Stimulated activated CD4-positive, alpha-beta T cell treated with anti-CD3 and anti-CD28 coated beads, Interleukin-2, amount 100 ng/mL, for 48 hours (primary cell): ENCODE data around the gene CELSR1.

Source experiments
- DNase-seq, 2 donors: peaks; one replicate each; pipeline ENCODE4 v3.0.0-alpha.2; 2020

The CELSR1 gene

DNA sequence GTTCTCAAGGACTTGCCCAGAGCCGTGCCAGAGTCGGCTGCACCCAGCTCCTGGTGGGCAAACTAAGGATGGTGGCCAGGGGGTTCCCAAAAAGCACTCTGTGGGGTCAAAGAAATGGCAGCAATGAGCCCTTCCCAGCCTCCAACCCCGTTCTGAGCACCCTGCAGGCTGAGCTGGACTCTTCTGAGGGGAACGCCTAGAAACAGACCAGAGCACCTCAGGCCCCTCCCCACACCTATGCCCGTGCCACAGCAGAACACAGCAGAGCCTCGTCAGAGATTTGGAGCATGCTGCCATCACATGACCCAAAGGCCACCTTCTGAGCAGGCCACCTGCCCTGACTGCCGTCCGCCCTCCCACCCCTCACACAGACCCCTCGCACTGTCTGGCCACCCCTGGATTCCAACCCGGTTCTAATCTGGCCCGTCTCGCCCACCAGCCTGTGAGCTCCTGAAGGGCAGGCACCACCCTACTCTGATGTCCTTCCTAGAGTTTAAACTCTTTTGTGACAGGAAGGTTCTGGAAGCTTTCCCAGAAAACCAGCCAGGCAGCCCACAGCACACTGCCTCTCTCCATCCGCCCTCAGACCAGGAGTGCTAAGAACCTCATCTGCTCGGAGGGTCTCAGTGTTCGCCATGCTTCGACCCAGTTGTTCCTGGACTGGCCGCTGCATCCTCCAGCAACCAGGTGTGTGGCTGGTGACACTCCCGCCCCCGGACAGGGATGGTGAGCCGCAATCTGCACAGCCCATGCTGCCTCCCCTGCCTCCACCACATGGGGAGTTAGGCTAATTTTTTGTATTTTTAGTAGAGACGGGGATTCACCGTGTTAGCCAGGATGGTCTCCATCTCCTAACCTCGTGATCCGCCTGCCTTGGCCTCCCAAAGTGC, 97.6 kb downstream of the CELSR1 start:
- DNase-seq: no peak

DNA sequence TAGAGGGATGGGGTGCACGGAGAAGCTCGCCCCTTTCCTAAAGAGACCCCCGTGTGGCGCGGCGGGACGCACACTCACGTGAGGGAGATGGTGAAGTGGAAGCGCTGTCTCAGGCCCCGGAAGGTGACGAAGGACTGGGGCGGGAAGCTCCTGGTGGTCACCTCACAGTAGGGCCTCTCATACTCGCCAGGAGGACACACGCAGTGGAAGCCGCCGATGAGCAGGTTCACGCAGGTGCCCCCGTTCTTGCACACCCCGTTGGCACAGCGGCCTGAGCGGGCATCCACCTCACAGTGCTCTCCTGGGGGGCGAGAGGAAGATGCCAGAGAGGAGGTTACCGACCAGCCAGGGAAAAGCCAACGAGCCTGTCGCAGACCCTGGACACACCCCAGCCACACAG, 98.3 kb downstream of the CELSR1 start:
- no peak for DNase-seq

GRCh38 chr22:46437671-46438440, 99.6 kb downstream of the CELSR1 start:
- DNase-seq: no peak

GRCh38 chr22:46436595-46437175, 100.7 kb downstream of the CELSR1 start:
- DNase-seq: no peak

- no peak for DNase-seq
These were observed 104.1 kb downstream of the CELSR1 start for GRCh38 chr22:46433318-46433717.

DNA sequence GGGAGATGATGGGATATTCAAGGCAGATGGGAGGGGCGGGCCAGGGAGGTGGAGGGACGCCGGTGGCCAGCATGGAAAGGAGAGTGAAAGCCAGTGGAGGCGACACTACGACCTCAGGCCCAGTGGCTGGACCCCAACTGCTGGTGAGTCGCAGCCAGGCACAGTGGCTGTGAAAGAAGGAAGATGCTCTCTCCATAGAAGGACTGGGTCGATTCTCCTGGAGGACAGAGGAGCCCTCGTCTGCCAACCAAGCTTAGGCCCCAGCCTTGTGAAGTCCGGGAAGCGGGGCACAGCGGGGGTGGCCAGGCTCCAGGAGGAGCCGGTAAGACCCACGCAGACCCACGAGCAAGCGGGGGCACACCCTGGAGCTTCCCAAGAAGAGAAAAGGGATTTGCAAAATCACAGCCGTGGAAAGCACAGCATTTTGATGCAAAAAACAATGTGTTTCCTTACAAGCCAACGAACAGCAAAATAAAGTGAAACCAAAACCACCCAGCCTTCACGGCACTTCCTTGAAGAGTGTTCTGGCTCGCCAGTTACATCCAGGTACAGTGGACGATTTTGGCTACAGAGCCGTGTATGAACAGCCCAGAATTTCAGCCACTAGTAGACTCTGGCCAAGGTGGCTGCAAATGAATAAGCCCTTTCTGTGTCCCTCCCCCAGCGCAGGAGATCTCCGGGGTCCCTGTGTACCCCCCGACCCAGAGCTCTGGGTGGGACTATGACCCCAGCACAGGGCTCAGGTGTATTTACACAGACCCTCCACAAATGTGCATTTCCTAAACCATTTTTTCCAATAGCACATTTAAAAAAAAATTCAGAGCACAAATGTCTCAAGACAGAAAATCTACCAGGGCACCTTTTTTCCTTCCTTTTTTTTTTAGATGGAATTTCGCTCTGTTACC, 105.0 kb downstream of the CELSR1 start:
- peak; percentile 4 to 14 for DNase-seq

GRCh38 chr22:46430961-46431838, 106.2 kb downstream of the CELSR1 start:
- no peak for DNase-seq

DNA sequence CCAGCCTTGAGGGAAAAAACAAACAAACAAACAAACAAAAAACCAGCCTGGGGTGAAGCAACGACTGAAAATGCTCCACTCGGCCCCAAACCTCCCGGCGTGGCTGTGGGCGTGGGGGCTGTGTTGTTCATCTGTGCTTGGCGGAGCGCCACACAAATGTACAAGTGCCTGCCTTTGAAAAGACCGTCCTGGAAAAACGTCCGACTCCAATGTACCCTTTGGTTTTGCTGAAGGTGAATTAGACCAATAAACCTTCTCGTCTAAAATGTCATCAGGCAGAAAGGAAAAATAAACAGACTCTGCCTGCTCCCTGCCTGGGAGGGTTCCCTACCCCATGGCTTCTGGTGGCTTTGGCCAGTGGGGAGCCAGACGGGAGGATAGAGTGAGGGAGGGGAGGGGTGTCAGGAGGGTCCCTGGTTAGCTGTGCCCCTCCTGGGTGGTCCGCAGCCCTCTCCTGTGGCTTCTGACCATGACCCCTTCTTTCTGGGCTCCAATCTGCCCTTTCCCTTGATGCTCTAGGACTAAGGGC, 108.0 kb downstream of the CELSR1 start:
- DNase-seq: no peak

DNA sequence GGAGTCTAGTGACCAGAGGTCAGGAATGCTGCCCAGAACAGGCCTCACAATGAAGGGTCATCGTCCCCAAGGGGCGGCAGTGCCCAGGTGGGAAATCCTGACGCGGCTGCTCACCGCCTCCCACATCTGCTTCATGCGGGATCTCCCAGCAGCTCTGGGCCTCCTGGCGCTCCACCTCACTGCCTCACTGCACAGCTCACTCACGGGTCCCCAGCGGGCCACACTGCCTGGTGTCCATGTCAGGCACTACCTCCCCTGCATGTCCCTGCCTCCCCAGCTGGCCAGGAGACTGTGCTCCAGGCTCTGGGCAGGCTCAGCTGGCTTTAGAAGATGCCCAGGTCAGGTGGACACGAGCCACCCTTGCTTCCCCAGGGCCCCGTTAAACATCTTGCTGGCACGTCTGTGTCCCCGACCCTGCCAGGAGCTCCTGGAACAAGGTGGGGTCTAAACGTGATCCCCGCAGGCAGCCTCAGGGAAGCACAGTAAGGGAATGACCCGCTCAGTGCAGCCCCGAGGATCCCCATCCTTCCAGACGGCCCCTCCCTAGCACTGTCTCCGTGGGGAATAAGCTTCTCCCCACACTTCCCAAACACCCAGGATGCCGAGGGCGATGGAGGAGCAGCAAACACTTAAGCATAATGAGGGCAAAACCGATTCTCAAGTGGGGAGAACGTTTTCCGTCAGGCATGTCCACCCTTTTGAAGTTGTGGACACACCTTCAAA, 108.7 kb downstream of the CELSR1 start:
- DNase-seq: no peak

DNA sequence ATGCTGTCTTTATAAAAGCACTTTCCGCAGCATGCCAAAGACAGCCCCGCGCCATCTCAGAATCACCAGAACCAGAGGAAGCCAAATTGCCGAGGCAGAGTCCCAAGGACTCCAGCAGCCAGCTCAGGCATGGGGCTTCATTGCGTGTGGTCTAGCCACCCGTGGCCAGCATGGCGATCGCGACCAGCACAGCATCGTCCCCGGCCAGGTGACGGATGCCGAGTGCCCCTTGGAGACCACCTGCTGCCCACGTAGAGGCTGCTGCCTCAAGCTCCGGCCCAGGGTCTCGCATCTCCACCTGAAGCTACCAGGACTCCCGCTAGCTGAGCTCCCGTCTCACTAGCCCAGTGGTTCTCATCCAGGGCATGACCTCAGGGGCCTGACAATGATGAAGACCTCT, 109.2 kb downstream of the CELSR1 start:
- no peak for DNase-seq

GRCh38 chr22:46425016-46425415, 112.4 kb downstream of the CELSR1 start:
- DNase-seq: no peak

DNA sequence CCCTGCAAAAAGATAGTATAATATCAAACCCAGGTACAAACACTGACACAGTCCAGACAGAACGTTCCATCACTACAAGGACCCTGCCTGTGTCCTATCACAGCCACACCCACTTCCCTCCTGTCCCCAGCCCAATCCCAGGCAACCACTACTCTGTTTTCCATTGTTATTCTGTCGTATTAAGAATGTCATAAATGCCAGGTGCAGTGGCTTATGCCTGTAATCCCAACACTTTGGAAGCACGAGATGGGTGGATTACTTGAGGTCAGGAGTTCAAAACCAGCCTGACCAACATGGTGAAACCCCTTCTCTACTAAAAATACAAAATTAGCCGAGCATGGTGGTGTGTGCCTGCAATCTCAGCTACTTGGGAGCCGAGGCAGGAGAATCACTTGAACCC, 112.9 kb downstream of the CELSR1 start:
- DNase-seq: no peak

DNA sequence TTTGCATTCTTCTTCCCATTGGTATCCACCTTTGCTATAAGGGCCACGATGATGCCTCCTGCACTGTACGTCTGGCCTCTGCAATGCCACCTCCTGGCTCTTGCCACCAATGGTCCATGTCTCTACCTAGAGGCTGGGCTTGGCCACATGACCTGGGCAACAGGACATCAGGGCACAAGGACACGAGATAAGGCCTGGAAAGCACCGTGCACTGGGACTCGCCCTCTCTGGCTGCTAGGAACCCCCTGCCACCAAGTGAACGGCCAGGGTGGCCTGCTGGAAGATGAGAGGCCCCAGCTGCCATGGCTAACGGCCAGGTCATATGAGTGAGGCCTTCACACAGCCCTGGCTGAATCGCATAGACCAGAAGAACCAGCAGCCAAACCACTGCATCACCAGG, 114.5 kb downstream of the CELSR1 start:
- DNase-seq: no peak

DNA sequence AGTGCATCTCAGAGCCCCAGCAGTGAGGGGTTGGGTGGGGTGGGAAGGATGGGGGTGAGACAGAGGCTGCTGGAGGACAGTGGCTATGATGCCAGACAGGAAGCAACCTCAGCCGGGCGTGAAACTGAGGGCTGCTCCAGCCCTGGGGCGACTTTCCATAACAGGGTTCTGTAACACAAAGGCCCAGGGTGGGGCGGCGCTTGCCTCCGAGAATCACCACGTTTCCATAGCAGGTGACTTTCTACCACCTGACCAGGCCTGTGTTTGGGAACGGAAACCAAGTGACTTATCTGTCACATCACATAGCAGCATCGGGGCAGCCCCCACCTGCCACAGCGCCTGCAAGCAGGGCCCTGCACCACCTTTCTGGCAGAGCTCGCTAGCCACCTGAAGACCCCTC, 116.2 kb downstream of the CELSR1 start:
- DNase-seq: no peak

DNA sequence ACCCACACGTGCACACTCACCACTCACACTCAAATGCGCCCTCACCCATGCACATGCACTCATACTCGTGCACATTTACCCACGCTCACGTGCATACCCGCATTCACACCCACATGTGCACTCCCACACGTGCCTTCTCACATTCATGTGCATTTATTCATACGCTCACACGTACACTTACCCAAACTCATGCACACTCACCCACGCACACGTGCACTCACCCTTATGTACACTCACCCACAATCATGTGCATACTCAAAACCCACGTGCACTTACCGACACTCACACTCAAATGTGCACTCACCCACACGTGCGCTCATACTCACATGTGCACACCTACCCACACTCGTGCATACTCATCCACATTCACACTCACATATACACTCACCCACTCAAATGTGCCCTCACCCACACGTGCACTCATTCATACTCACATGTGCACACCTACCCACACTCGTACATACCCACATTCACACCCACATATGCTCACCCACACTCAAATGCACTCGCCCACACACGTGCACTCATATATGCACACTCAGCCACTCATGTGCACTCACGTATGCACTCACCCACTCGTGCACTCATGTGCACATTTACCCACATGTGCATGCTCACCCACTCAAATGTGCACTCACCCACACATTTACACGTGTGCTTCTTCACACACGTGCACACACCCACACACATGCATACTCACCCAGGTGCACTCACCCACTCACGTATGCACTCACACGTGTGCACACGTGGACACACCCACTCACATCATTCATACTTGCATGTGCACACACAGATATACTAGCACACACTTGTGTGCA, 117.5 kb downstream of the CELSR1 start:
- no peak for DNase-seq

GRCh38 chr22:46418827-46419226, 118.6 kb downstream of the CELSR1 start:
- no peak for DNase-seq

GRCh38 chr22:46417769-46418168, 119.7 kb downstream of the CELSR1 start:
- no peak for DNase-seq

DNA sequence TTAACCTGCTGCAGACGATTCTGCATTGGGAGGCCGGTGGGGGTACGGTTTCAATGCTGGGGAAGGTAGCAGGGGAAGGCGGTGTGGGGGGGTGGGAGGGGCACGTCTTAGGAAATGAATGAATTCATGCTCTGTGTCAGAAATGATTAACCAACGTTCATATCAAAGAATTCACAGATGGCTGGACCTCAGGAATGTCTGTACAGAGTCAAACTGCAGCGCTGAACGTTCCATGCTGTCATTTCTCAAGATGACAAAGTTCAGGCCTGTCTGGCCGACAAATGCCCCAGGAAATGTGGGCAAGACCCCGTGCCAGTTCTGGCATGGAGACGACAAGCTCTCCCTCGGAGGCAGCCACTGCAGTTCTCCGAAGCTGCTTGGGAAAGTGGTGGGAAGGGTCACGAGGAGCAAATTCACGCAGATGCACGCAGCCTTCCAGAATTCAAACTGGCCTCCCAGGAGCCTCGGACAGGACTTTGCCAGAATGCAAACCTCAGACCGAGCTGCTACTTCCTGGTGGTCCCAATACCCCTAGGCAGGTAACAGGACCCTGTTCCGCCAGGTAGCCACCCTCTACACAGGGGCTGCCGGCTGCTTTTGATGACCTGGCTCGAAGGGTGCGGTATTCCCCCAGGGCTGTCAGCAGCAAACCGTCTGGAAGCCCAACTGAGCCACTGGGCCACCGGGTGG, 120.4 kb downstream of the CELSR1 start:
- DNase-seq: no peak

DNA sequence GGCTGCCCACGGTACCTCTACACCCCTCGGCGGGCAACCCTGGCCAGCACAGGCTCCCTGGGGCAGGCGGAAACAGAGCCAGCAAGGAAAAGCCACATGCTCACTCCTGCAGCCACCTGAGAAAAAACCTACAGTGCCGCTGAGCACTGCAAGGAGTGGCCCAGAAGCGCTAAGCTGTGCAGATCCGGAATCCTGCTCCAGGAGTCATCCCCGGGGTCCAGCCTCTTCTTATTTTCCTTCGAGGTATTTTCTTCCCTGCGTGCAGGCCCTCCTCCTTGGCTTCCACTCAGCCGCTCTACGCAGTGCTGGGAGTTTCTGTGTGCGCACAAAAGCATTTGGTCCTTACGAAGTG, 120.9 kb downstream of the CELSR1 start:
- no peak for DNase-seq
